Stimulated activated CD8-positive, alpha-beta memory T cell treated with anti-CD3 and anti-CD28 coated beads, Interleukin-7, amount 100 ng/mL, for 48 hours (primary cell): ENCODE results near the gene NAXD.
"Not testable (repeated sequence)": the region's sequence is repeated elsewhere in the genome, so short reads cannot be mapped to it uniquely, and the experiment has no call there.

Experiments used
- DNase-seq, 2 donors: peaks; one replicate each; pipeline ENCODE4 v3.0.0-alpha.2; 2020; ENCODE audit warnings: low read depth in 1 of 2; ENCODE audit errors: extremely low read depth in 1 of 2

The NAXD gene

DNA sequence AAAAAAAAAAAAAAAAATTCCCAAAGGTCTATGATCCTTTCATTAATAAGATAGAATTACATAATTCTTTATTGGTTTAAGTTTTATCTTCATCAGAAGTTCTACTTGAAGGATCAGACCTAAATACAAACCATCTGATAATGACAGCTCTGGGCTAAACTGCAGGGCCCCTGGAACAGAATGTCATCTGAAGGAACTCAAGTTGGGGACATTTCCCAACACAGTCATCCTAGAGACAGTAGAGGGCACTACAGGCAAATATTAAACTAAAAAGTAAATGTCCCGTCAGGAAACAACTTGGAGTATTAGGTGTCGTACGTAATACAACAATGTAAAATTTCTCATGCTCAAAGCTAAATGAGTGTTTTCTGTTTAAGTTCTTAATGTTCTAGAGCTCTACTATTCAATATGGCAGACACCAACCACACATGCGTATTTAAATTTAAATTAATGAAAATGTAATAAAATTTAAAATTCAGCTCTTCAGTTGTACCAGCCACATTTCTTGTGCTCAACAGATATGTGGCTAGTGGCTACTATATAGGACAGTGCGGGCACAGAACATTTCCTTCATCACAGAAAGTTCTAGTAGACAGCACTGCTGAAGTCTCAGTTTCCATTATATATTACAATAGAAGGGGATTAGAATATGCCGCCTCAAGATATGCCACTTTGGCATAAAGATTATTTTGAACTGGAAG lies 21.8 kb upstream of the NAXD start:
- DNase-seq: no peak

DNA sequence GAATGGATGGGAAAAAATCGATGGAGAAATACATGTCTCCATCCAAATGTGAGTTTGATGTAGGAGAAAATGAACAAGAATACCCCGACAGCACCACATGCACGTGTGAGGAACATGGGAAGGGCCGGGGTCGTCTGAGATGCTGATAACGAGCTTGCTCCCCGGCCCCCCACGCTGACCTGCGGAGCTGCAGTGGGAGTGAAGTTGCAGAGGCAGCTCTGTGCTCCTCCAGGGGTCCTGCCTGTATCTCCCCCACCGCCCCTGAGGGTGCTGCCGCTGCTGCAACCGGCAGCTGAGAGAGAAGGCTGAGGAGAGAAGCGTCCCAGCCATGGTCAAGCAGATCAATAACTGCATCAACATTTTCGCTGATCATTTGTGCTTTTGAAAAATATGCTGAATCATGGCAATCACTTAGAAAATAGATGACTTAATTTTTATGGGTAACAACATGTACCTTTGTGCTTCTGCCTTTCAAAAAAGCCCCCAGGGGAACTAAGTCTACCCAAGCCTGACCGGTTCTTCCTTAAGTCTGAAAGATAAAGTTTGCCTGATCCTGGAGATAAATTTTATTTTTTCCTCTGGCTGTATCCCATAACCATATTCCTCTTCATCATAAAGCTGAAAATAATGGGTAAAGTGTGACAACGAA lies 18.2 kb upstream of the NAXD start:
- no peak for DNase-seq

DNA sequence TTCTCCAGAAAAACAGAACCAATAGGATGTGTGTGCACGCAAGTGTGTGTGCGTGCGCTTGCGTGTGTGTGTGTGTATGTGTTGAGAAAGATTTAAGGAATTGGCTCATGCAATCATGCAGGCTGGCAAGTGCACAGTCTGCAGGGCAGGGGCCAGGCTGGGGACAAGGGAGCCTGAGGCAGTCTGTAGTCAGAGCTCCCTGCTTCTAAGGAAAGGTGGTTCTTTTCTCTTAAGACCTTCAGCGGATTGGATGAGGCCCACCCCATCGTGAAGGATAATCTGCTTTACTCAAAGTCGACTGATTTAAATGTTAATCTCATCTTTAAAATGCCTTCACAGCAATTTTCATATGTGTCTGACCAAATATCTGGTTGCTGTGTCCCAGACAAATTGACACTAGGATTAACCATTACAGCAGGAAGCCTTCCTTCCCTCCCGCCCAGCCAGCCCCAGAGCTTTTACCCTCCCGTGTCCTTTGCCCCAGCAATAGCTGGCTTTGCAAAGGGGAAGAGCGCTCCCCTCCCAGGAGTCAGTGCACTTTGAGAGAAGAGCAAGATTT lies 15.0 kb upstream of the NAXD start:
- no peak for DNase-seq

- DNase-seq: no peak
Observed at GRCh38 chr13:110600980-110601379, 14.4 kb upstream of the NAXD start.

GRCh38 chr13:110605132-110605531 lies 10.2 kb upstream of the NAXD start:
- DNase-seq: no peak

GRCh38 chr13:110606281-110606680 lies 9.1 kb upstream of the NAXD start:
- DNase-seq: not testable (repeated sequence)

GRCh38 chr13:110607675-110608224 lies 7.6 kb upstream of the NAXD start:
- no peak for DNase-seq

DNA sequence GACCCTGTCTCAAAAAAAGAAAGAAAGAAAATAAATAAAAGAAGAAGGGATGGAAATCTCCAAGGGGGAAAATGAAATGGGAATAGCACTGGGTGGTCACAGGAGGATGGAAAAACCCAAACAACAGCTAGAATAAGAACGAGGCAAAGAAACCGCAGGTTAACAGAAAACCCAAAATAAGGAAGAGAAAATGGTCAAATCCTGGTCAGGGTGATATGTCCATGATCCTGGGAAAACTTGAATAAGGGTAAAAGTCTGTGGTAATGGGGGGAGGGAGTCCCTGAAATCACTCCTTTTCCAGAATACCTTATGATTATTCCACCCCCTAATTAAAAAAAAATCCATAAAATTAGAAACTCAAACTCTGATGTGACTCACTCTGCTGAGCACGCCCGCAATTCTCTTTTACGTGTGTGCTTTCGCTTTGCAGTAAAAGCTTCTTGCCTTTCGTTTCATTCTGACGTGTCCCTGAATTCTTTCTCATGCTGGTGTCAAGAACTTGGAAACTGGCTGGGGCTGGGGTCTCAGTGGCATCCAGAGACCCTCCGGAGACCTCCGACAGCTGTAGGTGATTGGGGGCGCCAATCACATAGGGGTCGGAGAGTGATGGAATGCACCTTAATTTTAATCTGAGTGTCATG lies 4.3 kb upstream of the NAXD start:
- DNase-seq: no peak

DNA sequence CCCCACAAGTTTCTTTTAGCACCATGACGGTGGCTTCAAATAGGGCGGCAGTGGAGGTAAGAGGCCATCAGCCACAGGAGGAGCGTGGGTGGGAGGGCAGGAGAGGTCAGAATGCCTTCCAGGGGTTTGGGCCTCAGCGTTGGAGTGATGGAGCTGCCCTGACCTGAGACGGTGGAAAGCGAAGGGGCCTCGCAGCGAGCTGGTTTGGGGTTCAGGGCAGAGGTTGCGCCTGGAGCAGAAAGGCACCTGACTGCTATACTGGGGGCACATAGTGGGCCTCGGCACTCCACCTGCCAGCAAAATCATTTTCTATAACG lies 382 bp upstream of the NAXD start:
- no peak for DNase-seq

DNA sequence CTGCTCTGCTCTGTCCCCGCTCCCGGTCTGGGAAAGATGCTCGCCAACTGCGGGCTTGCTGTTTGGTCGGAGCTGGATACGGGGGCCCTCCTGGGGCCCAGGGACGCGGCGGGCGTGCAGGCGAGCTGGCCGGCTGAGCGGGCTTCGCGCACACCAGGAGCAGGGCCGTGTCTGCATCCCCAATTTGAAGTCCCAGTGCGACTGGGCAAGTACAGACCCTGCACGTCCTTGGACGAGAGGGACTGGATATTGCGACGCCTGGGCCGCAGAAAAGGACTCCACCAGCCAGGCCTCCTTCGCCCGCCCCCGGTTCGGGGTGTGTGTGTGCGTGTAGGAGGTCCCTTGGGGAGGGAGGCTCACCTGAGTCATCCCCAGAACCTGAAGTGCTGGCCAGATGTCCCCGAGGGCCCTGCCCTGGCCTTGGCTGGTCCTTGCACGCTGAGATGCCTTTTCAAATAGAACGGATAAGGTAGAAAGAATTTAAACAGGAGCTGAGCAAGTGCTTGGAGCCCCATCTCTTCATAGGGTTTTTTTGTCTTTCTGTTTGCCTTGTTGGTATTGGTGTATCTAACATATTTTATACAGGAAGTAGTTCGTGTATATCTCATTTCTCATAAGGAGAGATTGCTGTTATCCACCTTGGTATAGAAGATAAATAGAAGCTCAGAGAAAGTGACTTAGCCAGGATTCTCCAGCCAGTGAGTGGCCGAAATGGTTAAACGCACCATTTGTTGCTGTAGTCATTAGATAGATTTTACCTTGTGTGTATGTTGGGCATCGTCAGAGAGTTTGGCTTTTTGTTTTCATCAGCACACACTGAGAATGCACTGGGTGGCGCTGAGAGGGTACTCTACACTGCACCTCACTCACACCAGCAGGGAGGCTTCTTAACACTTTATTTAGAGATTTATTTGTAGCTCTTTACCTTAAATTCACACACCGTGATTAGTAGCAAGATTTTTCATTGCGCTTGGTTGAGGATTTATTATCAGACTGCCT lies 1.1 kb downstream of the NAXD start:
- peak; percentile 6 to 20 for DNase-seq

DNA sequence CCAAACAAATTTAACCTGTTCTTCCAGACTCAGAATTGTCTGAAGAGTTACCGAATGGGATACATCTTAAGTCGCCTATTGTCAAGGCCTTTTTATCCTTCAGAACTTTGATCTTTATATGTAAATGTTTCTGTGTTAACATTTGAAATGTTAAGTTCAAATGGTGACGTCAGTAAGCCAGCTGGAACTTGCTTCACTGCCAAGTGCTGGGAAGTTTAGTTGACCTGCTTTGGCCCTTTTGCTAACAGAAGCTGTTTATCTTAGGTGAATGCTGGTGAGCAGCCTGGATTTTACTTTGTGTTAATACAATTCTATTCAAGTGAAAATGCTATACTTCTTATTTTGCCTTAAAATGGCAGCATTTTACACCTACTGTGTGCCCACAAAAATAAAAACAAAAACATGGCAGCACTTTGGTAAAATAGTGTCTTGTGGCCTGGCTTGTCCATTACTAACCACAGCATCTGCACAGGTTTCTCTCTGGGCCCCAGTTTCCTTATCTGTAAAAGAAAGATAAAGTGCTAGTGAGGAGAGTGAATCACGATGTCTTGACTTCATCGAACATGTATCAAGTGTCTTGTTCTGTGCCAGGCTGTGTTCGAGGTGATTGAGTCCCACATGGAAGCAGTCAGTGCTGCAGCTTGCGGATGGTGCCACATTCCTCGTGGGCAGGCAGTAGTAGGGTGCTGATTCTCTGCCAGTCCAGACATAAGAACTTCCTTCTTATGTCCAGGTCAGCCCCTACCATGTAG lies 2.2 kb downstream of the NAXD start:
- DNase-seq: no peak

DNA sequence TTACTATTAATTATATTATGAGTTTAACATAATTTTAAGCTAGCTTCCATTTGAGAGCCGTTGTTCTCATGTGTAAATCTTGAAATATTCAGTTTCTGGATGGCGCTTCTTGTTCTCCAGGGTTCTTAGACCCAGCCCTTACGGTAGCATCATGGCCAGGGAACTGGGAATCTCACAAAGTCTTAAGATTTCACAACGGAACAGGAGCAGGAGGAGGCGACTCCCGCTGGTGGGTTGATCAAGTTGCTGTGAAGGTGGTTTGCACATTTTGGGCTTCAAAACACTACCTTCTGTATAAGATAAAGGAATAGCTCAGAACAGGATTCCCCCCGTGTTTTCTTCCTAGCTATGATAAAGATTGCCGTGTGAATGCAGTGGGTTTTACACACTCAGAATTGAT lies 2.8 kb downstream of the NAXD start:
- no peak for DNase-seq

- DNase-seq: no peak
Observed at GRCh38 chr13:110618780-110619179, 3.4 kb downstream of the NAXD start.

DNA sequence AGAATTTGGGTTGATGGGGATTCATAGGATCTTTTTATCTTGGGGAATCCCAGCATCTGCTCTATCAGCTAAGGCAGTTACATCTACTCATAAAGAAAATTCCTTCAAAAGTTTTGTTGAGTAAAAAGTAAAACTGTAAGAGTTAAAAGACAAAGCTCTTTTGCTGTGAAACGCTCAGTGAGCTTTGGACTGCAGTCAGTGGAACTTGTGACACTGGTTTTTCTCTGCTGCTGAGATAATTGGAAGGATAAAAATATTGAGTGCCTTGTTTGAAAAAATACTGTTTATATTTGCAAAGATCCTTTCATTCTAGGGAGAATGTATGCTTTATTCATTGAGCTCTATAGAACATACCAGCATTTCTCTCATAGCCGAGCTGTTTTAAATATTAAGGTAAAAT lies 5.3 kb downstream of the NAXD start:
- DNase-seq: no peak

DNA sequence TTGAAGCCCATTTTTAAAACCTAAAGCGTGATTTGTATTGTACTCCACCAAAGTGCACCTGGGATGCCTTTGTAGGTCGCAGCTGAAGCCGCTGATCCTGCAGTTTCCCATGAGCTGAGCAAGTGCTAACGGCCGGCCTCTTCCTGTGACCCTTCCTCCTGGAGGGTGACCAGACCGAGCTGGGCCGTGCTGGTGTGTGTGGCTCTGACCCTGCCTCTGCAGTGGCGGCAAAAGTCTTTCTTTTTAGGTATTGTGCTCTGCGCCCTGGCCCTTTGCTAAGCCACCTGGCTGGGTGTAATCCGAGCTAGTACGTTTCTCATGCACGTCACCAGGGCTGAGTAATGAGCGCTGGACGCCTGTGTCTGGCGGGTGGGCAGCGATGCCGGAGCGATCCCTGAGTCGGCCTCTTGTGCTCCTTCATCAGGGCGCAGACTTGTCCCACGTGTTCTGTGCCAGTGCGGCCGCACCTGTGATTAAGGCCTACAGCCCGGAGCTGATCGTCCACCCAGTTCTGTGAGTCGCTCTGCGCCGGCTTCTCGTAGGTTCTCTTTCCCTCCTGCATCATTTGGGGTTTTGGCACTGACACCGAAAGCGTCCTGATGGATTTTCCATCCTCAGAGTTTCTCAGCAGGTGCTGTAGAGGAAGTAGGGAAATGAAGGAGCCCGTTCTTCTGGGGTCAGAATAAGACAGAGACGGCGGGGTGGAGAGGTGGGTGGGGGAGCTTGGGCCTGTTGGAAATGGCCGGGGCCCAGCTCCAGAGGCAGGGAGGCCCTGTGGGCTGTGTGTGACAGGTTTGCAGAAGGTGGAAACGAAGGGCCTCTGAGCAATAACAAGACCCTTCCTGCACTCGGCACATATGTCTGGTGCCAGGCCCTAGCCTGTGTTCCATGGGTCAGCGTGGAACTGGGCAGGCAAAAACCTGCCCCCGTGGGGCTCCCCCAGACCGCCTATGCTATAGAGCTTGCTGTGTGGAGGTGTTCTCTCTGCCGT lies 9.7 kb downstream of the NAXD start:
- no peak for DNase-seq

DNA sequence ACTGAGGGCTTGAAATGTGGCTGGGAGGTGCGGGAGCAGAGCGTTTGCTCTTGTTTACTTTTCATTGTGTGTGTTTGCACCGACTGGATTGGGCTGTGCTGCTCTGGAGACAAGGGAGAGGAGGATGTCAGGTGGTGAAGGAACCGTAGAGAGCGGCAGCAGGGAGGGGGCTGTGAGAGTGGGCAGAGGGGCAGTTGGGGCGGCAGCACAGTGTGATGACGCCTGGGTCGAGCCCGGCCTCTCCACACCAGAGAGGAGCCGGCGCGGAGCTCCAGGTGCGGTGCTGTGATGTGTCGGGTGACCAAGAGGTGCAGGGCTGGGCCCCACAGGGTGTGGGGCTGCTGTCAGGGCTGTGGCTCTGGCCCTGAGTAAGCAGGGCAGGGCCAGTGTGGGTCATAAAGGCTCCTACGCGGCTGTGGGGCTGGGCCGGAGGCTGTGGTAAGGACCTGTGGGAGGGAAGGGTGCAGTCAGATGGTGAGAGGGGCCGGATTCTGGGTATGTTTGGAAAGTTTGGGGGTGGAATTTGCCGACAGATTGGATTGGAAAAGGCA lies 10.5 kb downstream of the NAXD start:
- DNase-seq: no peak

DNA sequence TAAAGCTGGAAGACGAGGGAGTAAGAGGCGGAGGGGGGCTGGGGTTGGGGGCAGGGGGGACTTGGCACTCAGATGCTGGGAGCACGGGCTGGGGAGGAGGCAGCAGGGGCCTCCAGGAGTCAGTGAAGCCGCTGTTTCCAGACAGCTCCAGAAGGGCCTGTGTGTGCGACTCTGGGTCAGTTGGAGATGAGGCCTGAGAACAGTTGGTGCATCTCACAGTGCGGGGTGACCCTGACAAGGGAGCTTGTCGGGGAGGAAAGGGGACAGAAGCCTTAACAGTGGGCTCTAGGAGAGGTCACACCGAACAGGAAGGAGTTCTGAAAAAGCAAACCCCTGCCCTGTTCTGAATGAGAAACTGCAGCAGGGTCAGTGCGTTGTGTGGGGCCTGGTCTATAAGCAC lies 11.2 kb downstream of the NAXD start:
- no peak for DNase-seq

DNA sequence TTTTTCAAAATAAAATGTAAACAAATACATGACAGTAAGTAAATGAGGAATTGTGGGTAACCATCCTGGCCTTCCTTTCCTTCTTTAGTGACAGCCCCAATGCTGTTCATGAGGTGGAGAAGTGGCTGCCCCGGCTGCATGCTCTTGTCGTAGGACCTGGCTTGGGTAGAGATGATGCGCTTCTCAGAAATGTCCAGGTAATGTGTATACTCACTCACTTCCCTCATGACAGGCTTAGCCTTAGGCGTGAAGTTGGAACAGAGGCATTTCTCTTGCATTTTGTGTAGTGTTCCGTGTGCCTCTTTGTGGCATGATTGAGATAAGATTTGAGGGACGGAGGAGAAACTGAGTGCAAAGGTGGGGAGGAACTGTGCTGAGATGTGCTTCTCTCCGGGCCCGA lies 12.0 kb downstream of the NAXD start:
- no peak for DNase-seq
